HS-27A (cell line): ENCODE data around the gene AP2A2.
"Not testable (repeated sequence)": the region's sequence is repeated elsewhere in the genome, so short reads cannot be mapped to it uniquely, and the experiment has no call there.

Source experiments
- DNase-seq: peaks from one replicate; pipeline ENCODE4 v3.0.0-alpha.2; 2012; ENCODE audit warnings: low read depth, missing footprints

The AP2A2 gene

GRCh38 chr11:1015826-1016545 lies 90.3 kb downstream of the AP2A2 start:
- DNase-seq, result no peak

DNA sequence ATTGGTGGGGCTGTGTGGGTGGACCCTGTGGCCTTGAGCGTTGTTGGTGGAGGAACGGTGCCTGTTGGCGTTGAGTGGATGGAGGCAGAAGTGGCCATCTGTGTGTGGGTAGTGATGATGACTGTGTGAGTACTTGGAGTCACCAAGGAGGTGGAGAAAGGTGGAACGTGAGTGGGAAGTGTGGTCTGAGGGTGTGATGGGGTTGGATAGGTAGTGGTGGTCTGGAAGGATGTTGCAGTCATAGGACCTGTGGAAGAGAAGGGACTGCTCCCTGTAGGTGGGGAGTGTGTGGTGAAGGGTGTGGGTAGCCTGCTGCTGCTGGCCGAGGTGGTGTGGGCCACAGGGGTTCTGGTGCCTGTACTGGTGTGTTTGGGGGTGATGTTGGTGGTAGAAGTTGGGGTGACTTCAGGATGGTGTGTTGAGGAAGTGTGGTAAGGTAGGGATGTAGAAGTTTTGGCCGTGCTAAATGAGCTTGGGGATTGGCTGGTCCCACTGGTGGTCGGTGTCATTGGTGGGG lies 91.0 kb downstream of the AP2A2 start:
- DNase-seq, result not testable (repeated sequence)

DNA sequence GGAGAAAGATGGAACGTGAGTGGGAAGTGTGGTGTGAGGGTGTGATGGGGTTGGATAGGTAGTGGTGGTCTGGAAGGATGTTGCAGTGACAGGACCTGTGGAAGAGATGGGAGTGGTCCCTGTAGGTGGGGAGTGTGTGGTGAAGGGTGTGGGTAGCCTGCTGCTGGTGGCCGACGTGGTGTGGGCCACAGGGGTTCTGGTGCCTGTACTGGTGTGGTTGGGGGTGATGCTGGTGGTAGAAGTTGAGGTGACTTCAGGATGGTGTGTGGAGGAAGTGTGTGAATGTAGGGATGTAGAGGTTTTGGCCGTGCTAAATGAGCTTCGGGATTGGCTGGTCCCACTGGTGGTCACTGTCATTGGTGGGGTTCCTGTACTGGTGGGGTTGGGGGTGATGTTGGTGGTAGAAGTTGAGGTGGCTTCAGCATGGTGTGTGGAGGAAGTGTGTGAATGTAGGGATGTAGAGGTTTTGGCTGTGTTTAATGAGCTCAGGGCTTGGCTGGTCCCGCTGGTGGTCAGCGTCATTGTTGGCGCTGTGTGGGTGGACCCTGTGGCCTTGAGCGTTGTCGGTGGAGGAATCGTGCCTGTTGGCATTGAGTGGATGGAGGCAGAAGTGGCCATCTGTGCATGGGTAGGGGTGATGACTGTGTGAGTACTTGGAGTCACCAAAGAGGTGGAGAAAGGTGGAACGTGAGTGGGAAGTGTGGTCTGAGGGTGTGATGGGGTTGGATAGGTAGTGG lies 91.8 kb downstream of the AP2A2 start:
- DNase-seq, result no peak

DNA sequence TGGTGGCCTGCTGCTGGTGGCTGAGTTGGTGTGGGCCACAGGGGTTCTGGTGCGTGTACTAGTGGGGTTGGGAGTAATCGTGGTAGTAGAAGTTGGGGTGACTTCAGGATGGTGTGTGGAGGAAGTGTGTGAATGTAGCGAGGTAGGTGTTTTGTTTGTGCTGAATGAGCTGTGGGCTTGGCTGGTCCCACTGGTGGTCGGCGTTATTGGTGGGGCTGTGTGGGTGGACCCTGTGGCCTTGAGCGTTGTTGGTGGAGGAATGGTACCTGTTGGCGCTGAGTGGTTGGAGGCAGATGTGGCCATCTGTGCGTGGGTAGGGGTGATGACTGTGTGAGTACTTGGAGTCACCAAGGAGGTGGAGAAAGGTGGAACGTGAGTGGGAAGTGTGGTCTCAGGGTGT lies 92.4 kb downstream of the AP2A2 start:
- no peak for DNase-seq

DNA sequence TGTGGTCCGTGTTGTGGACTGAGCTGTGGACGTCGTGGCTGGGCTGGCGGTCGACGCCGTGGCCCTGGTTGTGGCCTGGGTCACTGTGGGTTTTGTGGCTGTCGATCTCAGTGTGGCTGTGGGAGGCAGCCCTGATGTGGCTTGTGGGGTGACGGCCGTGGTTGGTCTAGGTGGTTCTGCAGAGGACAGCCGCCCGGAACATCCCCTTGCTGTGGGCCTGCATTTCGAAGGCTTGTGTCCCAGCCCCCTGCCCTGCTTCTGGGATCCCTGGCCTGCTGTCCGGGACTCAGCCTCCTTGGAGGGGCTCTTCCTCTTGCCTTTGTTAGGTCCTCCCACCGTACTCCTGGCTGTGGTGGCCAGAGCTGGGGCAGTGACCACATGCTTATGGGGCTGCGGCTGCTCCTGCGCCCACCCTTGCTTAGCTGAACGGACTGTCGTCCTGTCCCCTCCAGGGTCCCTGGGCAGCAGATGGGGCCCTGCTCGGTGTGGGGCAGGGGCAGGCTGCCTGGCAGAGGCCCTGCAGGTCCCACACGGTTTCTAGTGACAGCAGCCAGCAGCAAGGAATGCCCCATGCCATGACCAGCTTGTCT lies 93.7 kb downstream of the AP2A2 start:
- DNase-seq, result no peak

- no peak for DNase-seq
These were observed 94.7 kb downstream of the AP2A2 start for GRCh38 chr11:1020211-1020905.

DNA sequence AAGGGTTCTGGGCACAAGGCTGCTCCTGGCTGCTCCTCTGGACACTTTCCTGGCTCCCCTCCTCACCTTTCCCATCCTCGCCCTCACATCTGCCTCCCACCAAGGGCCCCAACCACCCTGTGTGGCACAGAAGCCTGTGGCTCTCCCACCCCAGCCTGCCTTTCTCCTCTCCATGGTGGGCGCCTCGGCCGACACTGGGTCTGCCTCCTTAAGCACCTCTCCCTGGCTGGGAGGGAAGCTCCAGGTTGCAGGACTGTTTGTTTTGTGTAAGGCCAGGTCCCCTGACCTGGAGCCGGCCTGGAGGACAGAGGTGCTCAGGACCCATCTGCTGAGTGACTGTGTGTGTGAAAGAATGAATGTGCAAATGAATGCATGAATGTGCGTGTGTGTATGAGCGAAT lies 96.7 kb downstream of the AP2A2 start:
- no peak for DNase-seq

DNA sequence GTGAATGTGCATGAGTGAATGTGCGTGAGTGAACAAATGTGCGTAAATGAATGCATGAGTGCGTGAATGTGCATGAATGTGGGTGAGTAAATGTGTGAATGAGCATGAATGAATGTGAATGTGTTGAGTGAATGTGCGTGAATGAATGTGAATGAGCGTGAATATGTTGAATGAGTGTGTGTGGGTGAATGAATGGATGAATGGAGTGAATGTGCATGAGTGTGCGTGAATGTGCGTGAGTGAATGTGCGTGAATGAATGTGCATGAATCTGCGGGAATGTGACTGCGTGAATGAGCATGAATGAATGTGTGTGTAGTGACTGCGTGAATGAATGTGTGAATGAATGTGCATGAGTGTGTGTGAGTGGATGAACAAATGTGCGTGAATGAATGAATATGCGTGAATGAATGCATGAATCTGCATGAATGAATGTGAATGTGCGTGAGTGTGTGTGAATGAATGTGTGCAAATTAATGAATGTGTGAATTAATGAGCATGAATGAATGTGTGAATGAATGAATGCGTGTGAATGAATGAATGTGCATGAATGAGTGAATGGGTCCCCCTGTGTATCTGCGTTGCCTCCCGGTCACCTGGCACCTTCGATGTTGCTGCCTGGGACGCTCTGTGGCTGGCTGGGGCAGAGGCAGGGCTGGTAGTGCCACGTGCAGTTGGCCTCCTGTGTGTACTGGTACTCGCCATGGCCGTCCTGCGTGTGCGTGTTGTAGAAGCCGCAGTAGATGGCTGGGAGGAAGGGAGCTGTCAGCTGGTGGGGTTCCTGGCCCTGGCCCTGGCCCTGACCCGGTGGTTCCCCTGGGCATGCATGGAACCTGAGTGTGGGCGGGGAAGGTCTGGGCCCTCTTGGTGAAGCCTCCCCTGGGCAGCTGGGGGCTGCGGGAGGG lies 97.5 kb downstream of the AP2A2 start:
- no peak for DNase-seq

DNA sequence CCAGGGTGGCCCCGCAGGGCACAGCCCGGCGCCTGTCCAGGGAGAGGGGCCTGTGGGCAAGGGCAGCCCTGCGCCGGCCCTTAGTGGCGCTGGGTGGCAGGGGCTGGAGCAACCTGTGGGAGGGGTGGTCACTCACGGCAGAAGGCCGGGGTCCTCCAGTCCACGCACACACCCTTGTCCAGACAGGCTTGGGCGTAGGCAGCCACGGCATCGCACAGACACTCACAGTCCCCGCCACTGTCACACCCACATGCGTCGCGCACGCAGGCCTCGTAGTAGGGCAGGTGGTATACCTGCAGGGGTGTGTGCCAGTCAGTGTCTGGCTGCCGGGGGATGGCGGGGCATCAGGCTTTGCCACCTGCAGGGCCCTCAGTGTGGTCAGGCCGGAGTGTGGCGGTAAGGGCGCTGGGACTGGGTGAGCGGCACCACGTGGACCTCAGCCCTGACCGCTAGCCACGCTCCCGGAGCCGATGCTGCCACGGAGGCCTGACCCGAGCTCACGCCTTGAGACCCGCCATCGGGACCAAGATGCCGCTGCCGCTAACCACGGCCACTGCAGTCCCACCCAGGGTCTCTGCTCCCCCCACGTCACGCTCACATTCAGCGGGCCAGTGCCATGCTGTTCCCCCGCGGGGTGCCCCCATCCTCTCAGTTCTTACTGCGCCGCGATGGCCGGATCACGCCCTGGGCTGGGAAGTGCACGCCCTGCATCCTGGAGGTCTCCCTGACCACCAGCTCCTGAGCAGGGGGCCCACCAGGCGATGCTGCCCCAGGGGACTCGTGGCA lies 98.3 kb downstream of the AP2A2 start:
- no peak for DNase-seq

- no peak for DNase-seq
These were observed 99.1 kb downstream of the AP2A2 start for GRCh38 chr11:1024597-1025409.

- DNase-seq, result no peak
These were observed 99.9 kb downstream of the AP2A2 start for GRCh38 chr11:1025410-1026162.

DNA sequence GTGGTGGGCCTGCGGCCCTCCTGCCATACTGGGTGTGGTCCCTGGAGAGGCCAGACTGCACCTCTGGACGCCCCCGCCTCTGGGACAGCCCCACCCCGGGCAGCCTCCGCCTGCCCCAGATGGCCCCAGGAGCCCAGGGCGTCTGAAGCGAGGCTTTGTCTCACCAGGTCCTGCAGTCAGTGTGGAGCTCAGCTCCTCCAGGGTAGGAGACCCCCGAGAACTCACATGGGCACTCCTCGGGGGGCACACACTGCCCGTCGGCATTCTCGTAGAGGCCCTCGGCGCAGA lies 100.4 kb downstream of the AP2A2 start:
- no peak for DNase-seq

GRCh38 chr11:1026641-1027482 lies 101.2 kb downstream of the AP2A2 start:
- no peak for DNase-seq

GRCh38 chr11:1027483-1028290 lies 102.0 kb downstream of the AP2A2 start:
- DNase-seq, result no peak

- DNase-seq, result no peak
These were observed 102.5 kb downstream of the AP2A2 start for GRCh38 chr11:1028291-1028540.

DNA sequence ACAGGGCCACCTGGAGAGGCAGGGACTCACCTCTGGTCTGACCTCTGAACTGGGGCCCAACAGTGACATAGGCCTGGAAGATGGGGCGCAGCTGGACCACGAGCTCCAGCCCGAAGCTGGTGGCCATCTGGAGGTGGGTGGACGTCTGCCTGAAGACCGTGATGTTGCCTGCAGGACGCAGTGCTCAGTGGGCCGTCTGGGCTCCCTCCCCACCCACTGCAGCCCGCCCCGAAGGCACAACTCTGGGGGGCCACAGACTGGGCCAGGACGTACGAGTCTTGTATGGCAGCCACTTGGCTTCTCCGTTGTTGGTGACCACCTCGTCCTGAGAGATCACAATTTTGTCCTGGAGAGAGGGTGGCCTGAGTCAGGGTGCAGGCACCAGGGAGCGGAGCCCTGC lies 102.9 kb downstream of the AP2A2 start:
- no peak for DNase-seq

GRCh38 chr11:1029051-1029450 lies 103.4 kb downstream of the AP2A2 start:
- no peak for DNase-seq

DNA sequence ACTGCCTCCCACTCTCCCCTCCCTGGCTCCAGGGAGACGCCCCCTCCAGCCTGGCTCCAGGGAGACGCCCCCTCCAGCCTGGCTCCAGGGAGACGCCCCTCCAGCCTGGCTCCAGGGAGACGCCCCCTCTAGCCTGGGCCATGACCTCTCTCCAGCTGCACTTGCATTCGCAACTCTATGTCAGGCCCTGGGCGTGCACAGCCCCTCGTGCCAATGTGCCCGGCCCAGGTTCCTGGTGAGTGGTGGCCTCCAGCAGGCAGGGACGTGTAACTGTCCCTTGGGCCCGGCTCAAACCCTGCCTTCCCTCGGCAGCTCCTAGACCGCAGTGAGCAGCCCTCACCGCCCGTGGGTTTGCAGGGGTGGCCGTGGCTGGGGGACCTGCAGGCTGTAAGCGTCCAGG lies 104.0 kb downstream of the AP2A2 start:
- no peak for DNase-seq
